Raji (cell line): ENCODE measurements around the gene CDC42EP5.

Source experiments
- POLR2A ChIP-seq: IDR thresholded peaks from 2 replicates; pipeline ENCODE4 v1.6.1; 2011; ENCODE audit warnings: low read depth, low read length, control low read depth; ENCODE audit not compliant: insufficient read depth

CDC42EP5 gene, protein sequence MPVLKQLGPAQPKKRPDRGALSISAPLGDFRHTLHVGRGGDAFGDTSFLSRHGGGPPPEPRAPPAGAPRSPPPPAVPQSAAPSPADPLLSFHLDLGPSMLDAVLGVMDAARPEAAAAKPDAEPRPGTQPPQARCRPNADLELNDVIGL

DNA sequence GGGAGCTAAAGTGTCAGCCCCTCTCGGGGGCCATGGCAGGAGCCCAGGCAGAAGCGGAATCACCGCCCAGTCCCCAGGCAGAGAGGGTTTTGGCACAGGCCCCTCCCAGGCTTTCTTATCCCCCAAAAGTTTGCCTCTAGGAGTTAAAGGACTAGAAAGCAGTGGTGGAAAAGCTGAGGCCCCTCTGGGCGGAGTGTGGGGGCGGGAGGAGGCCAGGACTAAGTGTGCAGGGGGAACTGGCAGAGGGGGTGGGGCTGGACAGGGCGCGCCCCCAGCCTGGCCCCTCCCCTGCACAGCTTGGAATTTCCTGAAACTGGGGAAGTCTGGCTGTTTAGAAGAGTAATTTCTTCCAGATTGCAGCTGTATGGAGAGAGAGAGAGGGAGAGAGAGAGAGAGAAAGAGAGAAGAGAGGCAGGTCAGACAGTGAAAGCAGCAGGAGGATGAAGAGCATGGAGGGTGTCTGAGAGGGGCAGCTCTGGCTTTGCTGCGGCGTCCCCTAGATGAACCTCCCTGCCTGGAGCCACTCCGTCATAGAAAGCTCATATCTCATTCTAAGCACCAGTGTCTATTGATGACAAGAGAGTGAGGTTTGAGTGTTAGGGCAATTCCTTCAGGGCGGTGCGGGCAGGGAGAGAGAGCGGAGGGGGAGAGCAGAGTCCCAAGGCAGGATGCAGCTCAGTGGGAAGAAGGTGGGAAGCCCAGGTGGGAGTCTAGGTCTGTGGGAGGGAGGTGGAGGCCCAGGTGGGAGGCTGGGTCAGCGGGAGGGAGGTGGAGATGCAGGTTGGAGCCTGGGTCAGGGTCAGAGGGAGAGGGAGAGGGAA, at the start of gene CDC42EP5:
Gene CDC42EP5 (minus strand): TSS at position 226 of the 821 bp plus-strand sequence. CDS start 7,749 bp downstream, outside the sequence.
- TF ChIP-seq POLR2A = no peak

DNA sequence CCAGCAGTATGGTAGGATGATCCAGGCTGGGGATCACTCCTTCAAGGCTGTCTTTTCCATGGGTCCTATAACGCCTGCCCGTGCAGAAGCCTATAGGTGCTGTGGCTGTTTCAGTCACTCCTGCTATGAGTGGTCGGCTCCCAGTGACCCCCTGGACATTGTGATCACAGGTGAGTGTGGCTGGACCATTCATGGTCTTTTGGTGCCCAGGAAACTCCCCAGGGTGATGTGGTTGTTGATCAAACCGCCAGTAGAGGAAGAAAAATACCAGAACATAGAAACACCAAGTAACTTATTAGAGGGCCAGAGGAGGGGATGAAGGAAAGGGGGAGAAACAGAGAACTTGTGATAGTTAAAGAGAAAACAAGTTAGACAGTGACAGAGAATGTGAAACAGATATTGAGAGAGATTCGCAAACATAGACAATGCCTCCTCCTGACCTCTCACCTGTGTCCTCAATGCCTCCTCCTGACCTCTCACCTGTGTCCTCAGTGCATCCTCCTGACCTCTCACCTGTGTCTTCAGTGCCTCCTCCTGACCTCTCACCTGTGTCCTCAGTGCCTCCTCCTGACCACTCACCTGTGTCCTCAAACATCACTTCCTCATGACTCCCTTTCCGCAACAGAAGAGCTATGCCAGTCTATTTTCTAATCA, 48.9 kb upstream of the CDC42EP5 start:
- TF ChIP-seq POLR2A = no peak

DNA sequence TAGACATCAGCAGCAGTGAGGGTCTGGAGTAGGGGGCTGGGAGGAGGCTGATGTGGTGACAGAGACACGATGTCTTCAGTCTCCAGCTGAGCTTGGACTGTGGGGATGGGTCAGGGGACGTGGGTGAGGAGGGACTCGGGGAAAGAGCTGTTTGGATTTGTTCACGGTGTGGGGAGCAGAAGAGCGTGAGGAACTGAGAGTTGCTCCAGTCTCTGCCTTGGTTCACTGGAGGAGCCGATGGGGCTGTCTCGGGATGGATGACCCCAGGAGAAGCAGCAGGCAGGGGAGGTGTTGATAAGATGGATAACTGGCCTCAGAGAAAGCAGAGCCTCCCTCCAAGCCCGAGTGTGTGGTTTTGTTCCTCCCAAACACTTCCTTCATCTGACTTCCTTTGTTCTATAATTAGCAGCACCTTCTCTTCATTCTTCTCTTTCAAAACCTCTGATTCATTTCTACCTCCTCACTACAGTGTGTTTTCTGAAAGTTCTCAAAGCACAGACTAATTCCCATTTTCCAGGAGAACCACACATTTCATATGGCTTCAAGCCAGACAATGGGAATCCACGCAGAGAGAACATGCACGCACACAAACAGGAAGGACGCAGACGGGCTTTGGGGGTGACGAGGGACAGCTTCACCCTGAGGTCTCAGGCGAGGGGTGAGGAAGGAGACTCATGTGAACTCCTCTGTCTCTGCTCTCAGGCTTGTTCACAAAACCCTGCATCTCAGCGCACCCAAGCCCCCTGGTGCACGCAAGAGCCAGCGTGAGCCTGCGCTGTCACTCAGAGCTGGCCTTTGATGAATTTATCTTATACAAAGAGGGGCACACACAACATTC, 48.1 kb upstream of the CDC42EP5 start:
- TF ChIP-seq POLR2A = no peak

DNA sequence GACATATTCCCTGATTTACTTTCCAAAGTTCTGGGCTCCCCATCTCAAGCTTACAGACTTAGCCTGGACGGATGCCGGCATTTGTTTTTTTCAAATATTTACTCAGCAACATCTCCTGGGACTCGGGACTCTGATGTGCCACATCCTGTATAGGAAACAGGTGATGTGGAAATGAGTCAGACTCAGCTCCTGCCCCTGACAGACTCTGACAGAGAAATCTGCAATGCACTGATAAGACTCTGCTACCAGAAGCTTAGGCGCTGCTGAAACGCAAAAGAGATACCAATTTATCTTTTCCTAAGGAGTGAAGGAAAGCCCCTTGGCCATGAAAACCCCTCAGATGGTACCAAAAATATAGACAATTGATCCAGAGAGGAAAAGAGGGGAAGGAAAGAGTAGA, 45.7 kb upstream of the CDC42EP5 start:
- TF ChIP-seq POLR2A = no peak

DNA sequence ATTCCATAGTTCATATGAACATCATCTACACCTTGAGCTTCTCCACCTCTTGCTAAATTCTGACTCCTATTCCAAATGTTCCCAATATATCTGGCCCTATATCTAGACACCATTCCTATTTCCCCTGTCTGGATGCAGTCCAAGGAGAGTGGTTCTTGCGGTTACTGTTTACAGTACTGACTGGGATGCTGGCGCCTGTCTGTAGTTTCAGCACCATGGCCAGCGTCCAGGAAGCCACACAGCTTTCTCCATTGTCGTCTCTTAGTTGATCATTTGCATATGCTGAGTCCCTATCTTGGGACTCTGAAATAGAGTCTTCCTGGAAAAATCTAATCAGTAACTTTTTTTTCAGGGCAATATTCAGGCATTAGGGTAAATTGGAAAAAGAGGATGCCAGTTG, 44.4 kb upstream of the CDC42EP5 start:
- no peak for TF ChIP-seq POLR2A

DNA sequence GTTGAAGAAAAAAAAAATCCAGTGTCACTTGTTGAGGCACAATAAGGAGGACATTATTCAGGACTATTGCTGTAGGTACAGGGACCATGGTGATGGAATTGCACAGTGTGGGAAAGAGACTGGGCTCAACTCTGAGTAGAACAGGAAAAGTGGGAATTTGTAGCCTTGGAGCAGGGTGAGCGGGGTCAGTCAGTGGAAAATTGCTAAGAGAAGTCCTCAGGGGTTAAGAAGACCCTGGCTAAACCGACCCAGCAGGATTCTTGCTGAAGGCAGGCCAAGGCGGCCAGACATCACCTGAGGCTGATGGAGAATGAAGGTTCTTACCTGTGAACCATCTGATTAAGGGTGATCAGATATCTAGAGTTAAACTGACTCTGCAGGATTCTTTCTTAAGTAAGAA, 42.1 kb upstream of the CDC42EP5 start:
- no peak for TF ChIP-seq POLR2A

DNA sequence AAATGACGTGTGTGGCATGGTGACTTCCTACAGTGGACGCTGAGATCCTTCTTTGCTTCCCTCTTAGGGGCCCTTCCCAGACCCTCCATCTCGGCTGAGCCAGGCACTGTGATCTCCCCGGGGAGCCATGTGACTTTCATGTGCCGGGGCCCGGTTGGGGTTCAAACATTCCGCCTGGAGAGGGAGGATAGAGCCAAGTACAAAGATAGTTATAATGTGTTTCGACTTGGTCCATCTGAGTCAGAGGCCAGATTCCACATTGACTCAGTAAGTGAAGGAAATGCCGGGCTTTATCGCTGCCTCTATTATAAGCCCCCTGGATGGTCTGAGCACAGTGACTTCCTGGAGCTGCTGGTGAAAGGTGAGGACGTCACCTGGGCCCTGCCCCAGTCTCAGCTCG, 34.7 kb upstream of the CDC42EP5 start:
- no peak for TF ChIP-seq POLR2A

DNA sequence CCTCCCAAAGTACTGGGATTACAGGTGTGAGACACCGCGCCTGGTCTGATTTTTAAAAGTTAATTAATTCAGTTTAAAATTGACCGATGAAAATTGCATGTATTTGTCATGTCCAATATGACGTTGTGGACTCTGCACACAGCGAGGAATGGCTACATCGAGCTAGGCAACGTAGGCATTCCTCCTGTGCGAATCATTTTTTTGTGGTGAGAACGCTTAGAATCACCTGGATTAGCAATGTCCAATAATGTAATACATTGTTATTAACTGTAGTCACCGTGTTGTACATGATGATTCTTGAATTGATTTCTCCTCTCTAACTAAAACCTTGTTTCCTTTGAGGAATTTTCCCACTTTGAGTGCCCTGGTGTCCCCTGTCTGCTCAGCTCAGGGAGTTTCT, 33.0 kb upstream of the CDC42EP5 start:
- TF ChIP-seq POLR2A = no peak

DNA sequence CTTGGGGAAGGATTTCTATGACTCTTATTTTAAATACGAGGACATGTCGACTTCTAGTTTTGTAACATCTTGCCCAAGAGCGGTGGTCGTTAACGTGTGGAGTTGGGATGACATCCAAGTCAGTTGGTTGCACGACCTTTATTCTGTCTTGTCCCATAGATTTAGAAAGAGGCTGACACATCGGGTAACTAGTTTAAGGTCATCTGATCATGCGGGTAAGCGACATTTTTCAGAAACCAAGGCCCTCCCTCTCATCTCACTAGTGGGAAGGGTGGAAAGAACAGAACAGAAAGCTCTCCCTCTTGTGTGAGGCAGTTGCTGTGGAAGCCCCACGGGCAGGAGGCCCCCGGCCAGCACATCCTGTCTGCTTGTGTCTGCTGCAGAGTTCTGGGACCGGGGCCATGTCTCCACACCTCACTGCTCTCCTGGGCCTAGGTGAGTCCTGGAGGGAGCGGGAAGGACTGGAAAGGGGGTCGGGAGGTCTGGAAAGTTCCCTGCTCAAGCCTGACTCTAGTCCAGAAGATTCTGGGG, 29.5 kb upstream of the CDC42EP5 start, which contains the start of gene LAIR2:
Gene LAIR2 (plus strand): TSS at position 314 of the 531 bp plus-strand sequence. CDS start 88 bp downstream, at position 402.
- no peak for TF ChIP-seq POLR2A

DNA sequence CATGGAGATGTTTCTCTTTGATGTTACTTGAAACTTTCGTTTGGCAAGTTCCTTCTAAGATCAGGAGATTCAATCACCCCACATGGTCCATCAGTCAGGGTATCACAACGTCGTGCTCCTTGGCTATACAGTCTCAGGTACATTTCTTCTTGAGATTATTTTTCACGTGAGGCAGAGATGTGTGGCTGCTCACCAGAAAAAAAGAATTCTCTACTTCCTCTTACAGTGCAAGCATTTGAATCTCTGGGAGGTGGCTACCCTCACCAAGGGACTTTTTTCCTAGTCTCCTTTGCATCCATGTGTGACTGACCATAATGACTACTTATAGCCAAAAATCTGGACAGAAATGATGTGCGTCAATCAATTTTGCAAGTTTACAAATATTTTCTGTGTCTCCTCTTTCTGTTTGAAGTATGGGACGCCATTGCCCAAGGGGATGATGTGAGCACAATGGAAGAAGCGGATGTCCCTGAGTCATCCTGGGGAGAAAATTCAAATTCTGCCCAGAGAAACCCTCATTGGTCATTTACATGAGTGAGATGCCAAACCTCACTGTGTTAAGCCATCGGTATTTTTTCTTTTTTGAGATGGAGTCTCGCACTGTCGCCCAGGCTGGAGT, 21.0 kb upstream of the CDC42EP5 start:
- TF ChIP-seq POLR2A = no peak

DNA sequence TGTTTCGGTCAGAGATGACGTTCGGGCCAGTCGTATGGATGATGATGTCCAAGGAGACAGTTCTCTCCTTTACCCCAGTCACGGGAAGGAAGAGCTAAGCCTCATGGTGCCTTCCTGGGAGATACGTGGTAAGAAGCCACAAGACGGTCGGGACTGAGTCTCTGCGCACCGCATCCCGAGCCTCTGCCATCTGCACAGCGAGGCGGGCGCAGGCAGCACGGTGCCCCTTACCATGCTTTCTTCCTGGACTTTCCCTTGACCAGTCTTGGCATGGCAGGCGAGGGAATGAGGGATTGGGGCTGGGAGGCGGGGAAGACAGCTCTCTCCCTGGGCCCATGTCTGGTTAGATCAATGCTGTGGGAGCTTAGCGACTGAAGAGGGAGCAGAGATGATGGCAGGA, 19.5 kb upstream of the CDC42EP5 start:
- TF ChIP-seq POLR2A = no peak

DNA sequence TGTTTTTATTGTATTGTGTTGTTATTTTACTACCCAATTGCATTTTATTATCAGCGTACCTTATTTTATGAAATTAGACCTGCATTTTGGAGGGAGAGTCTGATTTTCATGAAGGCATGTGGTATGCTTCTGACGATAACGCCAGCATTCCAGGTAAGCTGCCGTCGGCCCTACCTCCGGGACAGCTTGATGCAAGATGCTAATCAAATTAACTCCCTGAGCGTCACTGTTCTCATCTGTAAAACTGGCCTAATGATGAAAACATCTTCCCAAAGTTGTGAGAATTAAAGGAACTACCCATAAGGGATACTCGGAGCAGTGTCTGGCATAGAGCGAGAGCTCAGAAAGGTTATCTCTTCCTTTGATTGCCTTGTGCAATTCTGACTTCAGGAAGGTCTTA, 16.7 kb upstream of the CDC42EP5 start:
- TF ChIP-seq POLR2A = no peak

DNA sequence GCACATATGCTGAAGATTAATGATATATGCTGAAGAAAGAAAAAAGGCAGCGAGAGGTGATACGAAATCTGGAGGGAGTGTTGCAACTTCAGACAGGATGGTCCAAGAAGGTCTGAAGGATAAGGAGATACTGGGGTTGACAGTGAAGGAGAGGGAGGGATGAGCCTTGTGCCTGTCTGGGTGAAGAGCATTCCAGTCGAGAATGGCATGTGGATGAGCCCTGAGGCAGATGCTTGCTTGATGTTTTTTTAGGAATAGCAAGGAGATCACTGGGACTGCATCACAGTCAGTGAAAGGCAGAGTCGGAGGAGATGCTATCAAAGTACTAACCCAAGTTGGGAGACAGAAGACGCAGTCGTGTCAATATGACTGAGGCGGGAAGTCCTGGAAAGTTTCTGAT, 16.2 kb upstream of the CDC42EP5 start:
- TF ChIP-seq POLR2A = no peak

DNA sequence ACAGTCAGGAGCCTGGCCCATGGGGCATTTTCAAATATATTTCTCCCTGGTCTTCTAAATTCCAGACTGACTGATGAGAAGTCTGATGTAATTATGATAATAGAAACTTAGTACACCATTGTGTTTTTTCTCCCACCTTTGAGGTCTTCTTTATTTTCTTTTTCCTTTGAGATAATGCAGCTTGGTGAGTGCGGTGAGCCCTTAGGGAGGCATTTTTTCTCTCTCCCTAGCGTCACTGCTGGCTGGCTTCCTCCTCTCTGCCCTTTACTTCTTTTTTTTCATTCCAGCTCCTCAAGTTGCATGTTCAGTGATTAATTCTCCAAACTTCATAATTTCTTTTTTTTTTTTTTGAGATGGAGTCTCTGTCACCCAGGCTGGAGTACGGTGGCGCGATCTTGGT, 12.8 kb upstream of the CDC42EP5 start:
- TF ChIP-seq POLR2A = no peak
